ENCODE results near the gene DOK1.
"Not testable (repeated sequence)": the region's sequence is repeated elsewhere in the genome, so short reads cannot be mapped to it uniquely, and the experiment has no call there.

The DOK1 gene

DNA sequence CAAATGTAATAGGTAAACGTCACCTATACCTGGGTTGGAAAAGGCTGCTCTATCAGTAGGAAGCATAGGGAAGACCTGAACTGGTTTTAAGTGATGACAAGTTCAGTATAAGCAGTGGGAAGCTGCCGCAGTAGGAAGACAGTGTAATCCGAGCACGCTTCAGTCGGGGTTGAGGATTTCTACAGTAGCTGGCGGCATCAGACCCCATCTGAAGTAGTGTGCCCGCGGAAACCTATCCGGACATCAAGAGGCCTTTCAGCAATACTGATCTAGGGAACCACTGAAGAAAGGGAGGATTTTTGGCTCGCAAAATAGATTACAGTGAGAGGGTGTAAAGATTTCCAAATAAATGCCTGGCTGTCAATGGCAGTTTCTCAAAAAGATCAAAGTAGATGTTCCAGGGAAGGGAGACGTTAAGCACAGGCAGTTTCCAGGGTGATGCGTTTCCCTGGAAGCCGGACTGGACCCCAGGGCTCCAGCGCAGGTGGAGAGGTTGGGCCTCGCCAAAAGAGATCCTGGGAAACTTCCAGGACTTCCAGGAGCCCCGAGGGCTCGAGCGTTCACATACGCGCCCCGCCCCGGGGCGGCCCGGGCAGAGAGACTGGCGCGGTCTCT, 6.1 kb upstream of the DOK1 start:
- DNase-seq (ENCODE audit: extremely low read depth in 1 of 2, low read depth in 1 of 2), result no peak

DNA sequence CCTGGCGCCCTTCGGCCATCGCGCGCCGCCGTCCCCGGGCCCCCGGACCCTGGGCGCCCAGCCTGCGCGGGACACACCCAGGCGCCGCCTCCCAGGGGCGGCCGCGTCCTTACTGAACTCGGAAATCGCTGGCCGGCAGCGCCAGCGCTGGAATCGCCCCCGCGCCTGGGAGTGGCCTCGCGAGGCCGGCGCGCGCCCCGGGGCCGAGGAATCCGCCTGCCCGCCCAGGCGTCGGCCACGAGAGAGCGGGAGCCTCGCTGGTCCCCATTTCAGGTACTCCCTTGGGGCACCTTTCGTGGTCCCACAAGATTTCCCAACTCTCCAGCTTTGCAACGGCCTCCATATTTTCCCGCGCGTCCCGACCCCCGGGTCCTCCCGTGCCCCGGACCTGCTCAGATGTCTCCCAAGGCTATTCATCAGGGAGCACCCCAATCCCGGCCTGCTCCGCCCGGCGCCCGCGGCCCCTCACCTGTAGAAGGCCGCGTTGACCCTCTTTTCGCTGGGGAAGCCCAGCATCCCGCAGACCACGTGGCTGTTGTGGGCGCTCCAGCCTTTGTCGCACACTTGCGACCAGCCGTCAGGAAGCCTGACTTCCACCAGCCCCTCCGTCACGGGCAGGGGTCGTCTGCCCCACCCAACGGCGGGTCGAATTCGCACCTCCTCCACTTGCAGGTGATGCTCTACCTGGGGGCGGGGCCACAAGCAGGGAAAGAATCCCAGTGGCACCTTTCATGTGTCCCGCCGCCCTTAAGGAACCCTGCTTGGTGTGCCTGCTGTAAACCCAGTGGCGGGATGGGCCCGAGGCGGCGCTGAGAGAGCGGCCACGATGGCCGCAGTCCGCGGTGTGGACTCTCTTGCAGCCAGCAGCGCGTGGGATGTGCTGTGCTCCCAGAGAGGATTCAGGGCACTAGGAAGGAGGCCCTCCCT, 5.4 kb upstream of the DOK1 start:
- DNase-seq (ENCODE audit: extremely low read depth in 1 of 2, low read depth in 1 of 2), result no peak

DNA sequence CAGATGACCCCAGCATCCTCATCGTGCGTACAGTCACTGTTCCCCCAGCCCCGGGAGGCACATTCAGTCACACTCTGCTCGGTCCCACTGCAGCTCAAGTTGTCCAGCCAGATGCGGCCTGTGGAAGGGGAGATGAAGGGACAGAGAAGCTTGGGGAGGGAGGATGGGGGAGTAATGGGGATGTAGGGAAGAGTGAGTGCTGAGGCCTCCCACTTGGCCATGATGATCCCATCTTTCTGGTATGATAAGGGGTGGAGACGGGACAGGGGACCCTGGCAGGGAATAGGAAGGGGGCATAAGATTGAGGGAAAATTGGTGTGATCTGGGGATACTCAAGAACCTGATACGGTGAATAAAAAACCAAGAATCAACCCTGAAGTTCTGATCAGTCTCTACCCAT, 4.3 kb upstream of the DOK1 start:
- DNase-seq (ENCODE audit: extremely low read depth in 1 of 2, low read depth in 1 of 2), result no peak

DNA sequence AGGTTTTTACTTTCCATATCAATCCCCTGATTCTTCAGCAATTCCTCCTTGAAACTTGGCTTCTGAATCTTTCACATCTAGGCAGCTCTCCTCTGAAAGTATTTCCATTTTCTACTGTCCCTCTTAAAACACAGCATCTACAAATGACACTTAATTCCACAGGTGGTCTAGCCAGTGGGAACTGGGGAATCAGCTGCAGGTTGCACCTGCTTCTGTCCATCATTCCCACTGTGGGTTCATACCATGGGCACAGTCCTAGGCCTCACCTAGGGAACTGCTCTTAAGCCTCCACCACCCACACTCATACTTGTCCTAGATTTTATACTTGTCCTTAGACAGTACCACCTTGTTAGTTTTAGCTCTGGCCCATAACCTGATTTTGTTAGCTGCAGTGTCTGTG, 3.0 kb upstream of the DOK1 start:
- no peak for DNase-seq (ENCODE audit: extremely low read depth in 1 of 2, low read depth in 1 of 2)

DNA sequence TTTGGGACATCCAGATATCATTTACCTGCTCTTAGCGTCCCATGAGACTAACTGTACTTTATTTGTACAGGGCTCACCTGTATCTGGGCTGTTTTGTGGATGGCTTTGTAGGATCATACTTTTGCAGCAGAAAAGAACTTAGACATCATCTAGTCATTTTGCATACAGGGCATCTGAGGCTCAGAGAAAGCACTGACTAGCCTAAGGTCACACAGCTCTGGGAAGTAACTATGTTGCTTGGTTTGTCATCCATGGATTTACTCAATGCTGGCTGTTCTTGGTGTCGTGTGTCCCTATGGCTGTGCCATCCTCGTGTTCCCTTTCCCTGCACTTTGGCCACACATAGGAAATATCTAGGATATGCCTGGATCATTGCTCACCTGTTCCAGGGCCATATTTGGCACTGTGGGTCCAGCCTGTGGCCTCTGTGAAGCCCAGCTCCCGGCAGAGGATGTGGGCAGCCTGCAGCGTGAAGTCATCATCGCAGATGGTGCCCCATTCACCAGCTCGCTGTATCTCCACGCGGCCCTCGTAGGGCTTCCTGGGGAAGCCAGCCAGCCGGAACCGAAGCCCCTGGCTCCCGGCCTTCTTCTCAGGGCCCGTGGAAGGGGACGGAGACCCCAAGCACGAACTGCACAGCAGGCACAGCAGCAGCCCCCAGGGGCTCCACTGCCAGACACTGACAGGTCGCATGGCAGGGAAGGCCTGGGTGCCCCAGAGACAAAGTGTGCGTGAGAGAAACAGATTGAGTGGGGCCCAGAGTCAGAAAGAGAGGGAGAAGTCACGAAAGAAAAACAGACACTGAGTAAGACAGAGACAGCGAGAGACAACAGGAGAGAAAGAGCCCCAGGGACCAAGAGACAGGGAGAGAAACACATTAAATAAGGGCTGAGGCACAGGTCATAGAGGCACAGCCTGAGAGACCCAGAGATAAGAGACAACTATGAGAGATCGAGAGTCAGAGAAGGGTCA, 2.3 kb upstream of the DOK1 start:
- no peak for DNase-seq (ENCODE audit: extremely low read depth in 1 of 2, low read depth in 1 of 2)

DNA sequence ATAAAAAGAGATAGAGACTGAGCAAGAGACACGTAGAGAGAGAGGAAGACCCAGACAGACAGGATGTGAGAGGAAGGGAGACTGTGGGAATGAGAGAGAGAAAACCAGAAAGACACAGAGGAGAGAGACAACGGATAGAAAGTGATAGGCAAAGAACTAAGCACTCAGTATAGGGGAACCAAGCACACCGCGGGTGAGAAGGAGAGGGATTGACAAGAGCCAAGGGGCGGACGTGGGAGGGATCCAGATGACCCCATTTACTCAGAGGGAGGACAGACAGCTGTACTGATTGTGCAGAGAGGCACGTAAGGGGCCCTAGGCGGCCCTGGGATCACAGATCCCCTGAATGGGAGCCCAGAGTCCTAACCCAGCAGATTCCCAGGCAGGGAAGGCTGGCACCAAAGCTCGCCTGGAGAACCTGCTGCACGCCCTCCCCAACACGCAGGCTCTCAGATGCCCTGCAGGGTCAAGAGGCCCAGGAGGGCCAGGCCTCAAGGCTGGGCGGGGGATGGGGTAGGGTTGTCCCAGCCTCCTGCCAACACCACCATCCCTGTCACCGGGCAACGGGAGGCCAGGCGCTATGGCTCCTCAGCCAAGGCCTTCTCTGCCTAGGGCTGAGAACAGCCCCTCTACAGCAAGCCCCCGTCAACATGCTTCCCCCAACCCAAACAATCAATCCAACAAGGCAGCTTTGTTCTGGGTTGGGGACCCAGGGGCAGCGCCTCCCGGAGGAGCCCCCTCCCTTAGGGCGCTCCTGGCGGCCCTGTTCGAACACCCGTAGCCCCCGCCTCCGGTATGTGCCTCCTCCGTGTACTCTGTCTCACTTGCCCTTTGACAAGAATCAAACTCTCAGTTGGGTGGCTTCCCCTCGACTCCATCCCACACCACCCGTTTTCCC, 1.4 kb upstream of the DOK1 start:
- DNase-seq (ENCODE audit: extremely low read depth in 1 of 2, low read depth in 1 of 2), result no peak

DNA sequence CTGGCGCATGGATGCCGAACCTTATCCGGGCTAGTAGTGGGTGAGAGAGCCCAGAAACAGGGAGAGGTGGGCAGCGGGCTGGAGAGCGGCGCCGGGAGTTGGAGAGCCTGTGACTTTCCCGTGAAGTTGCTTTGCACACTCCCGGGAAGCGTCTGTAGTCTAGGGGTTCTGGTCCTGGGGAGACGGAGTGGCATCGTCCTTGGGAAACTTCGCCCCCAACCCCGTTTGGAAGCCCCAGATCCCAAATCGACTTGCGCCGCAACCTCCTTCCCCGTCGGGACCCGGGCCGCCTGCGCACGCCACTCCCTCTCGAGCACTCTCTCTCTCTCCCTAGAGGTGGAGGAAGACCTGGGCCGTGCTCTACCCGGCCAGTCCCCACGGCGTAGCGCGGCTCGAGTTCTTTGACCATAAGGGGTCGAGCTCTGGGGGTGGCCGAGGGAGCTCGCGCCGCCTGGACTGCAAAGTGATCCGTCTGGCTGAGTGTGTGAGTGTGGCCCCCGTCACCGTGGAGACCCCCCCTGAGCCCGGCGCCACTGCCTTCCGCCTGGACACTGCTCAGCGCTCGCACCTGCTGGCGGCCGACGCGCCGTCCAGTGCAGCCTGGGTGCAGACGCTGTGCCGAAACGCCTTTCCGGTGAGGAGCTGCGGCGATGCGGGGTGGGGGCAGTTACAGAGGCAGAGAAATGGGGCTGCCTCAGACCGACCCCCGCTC, 456 bp downstream of the DOK1 start:
- DNase-seq (ENCODE audit: extremely low read depth in 1 of 2, low read depth in 1 of 2), result no peak

DNA sequence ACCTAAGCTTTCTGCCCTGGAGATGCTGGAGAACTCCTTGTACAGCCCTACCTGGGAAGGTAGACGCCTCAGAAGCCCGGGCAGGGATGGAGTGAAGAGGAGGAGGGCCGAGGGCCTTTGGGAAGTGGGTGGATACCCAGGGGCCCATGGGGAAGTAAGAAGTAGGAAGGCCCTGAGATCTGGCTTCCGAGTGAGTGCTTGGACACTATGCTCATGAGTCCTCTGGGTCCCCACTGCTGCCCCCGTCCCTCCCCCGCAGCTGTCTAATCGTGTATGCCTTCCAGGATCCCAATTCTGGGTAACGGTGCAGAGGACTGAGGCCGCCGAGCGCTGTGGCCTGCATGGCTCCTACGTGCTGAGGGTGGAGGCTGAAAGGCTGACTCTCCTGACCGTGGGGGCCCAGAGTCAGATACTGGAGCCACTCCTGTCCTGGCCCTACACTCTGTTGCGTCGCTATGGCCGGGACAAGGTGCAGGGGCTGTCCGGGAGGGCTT, 1.1 kb downstream of the DOK1 start:
- no peak for DNase-seq (ENCODE audit: extremely low read depth in 1 of 2, low read depth in 1 of 2)

DNA sequence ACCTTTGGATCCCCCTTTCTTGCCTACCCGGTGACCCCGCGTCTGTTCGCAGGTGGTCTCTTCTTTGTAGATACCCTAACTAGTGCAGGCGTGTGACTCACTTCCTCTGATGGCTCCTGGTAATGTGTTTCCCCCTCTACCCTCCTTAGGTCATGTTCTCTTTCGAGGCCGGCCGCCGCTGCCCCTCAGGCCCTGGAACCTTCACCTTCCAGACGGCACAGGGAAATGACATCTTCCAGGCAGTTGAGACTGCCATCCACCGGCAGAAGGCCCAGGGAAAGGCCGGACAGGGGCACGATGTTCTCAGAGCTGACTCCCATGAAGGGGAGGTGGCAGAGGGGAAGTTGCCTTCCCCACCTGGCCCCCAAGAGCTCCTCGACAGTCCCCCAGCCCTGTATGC, 1.6 kb downstream of the DOK1 start:
- DNase-seq (ENCODE audit: extremely low read depth in 1 of 2, low read depth in 1 of 2), result no peak

DNA sequence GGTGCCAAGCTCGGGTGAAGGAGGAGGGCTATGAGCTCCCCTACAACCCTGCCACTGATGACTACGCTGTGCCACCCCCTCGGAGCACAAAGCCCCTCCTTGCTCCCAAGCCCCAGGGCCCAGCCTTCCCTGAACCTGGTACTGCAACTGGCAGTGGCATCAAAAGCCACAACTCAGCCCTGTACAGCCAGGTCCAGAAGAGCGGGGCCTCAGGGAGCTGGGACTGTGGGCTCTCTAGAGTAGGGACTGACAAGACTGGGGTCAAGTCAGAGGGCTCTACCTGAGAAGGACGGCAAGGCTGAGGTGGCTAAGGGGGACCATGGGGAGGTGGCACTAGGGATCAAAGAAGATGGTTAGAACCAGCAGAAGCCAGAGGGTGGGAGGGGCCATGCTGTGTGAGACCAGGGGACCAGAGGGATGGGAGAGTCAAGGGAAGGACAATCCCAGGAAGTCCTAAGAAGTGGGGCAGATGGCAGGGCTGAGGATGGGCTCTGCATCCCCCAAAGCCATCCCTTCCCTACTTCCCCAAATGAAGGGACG, 2.4 kb downstream of the DOK1 start:
- no peak for DNase-seq (ENCODE audit: extremely low read depth in 1 of 2, low read depth in 1 of 2)

DNA sequence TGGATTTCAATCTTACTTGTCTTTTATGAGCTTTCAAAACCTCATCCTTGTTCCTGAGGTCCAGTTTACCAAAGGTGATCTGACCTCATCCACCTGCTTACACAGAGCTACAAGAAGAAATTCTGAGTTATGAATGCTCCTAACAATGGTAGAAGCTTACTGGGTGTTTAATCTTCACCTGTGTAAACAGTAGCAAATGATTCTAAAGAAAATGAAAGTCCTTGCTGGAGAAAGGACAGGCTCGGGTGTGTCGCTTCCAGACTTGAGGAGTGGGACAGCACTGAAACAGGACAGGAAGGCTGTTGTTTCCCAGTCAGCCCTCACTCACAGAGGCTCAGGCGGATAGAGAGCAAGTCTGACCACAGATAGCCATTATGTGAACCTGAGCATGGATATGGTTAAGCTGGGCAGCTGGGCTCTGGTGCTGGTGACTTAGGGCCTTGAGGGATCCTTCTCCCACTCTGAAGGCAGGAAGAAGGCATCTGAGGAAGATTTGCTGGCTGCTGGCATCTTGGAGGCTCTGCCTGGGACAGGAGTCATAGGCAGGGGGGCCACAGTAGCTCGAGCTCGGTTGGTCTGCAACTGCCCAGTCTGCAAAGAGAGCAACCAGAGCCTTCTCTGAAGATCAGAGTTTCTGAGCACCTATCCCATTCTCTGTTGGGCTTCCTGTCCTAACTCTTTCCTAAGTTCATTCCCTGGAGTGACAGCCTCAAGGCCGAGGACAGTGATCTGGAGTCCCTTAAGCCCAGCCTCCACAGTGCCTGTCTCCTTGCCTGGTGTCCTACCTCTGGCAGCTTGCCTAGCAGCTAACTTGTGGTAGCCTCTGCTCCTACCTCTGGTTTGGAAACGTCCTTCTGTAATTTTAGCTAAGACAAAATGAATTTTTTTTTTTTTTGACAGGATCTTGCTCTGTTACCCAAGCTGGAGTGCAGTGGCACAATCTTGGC, 4.0 kb downstream of the DOK1 start:
- no peak for DNase-seq (ENCODE audit: extremely low read depth in 1 of 2, low read depth in 1 of 2)

DNA sequence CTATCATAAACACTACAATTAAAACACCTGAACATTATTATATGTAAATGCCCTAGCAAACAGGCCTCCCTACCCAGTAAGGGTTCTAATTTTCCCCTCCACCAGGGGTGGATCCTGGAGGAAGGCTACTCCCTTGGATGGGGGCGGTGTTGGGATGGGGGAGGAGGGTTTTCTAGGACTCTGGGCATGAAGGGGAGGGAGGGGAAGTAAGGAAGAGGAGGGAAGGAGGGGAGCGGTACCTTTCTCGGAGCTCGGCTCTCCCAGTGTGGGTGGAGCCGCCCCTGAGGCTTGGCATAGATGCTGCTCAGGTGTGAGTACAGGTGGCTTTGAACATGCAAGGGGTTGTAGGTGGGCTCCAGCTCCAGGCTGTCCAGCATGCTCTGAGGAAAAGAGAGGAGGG, 5.4 kb downstream of the DOK1 start:
- DNase-seq (ENCODE audit: extremely low read depth in 1 of 2, low read depth in 1 of 2), result no peak

DNA sequence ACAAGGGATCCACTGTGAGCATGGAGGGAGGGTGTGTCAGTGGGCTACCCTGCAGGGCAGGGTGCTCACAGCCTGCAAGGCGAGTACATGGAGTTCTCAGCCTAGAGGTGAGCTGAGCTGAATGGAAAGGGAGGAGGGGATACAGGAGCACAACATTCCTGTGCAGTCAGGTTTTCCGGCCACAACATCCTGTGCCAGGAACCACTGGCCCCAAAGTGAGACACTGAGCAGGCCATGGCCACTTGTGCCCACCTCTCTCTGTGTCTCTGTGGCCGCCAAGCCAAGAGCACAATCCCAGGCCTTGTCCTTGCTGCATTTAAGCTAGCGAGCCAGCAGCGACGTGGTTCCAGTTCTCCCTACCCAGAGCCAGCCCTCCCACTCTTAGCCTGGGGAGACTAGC, 6.1 kb downstream of the DOK1 start:
- DNase-seq (ENCODE audit: extremely low read depth in 1 of 2, low read depth in 1 of 2), result no peak

DNA sequence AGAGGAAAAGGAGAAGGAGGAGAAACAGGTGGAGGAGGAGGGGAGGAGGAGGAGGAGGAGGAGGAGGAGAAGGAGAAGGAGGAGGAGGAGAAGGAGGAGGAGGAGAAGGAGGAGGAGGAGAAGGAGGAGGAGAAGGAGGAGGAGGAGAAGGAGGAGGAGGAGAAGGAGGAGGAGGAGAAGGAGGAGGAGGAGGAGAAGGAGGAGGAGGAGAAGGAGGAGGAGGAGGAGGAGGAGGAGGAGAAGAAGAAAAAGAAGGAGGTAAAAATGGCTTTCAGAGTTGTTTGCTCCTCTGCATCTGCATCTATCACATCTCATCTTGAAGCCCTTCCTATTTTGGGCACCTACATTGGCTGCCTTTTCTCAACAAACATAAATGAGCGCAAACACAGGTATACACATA, 6.5 kb downstream of the DOK1 start:
- not testable (repeated sequence) for DNase-seq (ENCODE audit: extremely low read depth in 1 of 2, low read depth in 1 of 2)

DNA sequence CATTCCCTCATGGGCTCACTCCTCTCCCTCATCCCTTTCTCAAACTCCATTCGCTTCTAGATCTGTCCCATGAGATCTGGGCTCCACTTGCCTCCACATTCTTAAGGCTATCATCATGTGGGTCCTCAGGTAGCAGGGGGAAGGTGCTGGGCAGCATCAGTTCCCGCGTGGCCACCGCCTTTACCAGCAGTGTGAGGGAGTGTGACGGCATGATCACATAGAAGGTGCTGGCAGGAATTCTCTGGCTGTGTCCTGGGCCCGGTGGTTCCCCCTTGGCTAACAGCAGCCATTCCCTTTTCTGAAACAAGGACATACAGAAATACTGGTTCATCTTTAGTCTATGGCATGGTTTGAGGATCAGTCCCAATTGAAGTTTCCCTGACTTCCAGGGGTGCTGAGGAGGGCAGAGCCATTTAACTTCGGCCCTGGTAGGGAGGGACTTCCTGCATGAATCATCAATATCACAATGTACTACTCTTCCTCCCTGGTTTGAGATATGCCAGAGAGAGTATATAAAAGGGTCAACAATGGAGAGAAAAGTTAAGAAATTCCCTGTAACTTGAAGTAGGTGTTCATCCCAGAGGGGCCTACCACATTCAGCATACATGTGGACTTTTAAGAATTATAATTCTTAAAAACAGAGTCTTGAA, 7.7 kb downstream of the DOK1 start:
- no peak for DNase-seq (ENCODE audit: extremely low read depth in 1 of 2, low read depth in 1 of 2)

DNA sequence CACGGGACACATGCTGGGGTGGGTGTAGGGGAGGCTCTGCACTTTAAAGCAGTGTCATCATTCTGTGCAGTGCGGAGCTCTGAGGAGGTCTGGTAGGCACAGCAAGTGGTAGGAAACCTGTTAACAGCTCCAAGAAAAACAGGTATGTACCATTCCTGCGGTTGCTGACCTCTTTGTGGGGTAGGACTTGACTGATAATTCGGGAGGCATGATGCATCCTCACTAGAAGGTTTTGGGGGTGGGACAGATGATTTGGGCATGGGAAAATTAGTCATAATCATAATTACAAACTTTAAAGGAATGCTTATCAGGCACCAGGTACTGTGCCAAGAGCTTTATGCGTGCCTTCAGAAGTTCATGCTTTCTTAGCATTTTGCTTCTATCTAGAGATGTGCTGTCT, 9.7 kb downstream of the DOK1 start:
- no peak for DNase-seq (ENCODE audit: extremely low read depth in 1 of 2, low read depth in 1 of 2)

DNA sequence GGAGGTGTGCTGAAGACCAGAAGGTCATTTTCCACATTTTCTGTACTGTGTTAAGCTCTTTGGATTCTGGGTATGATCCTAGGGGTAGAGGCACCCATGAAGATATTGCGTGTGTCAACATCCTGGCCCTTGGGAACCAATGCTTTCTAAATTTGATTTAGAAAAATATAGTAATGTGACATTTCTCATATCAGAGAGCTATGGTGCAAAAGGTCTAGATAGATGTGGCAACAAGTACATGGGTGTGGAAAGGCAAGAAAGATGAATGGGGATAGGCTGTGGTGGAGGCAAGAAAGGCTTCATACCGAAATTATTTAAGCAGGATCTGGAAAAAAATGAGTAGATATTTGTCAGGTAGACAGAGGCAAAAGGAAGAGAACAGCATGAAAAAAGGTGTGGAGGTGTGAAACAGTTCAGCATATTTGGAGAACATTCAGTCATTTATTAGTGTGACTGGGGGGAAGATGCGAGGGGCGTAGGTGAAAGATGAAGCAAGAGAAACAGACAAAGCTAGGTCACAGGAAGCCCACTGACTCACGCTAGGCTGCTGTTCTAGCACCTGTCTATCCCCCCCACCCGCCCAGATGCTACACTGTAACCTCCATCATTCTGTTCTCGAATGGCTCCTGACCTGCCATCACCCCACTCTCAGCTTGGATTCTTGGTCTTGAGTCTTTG, 11.7 kb downstream of the DOK1 start:
- no peak for DNase-seq (ENCODE audit: extremely low read depth in 1 of 2, low read depth in 1 of 2)

Measured in stimulated activated CD8-positive, alpha-beta memory T cell treated with anti-CD3 and anti-CD28 coated beads, Interleukin-7, amount 100 ng/mL, for 48 hours (primary cell).